Ramos (cell line): ENCODE measurements around the gene ICE2.

ENCODE experiments used
- in situ Hi-C: fragments of 300-500 bp; cut with MboI; formaldehyde crosslinking; loops from one replicate; pipeline ENCODE4 v1.14.3; 2022; ENCODE audit warnings: low sequenced_read_pairs; ENCODE audit not compliant: unreplicated experiment

The ICE2 gene

GRCh38 chr15:60392986-60393790 is 85.8 kb downstream of the ICE2 start:
- in situ Hi-C loops: no loop called here

- in situ Hi-C loops: no loop called here
Observed at GRCh38 chr15:60392601-60392985, 86.3 kb downstream of the ICE2 start.

DNA sequence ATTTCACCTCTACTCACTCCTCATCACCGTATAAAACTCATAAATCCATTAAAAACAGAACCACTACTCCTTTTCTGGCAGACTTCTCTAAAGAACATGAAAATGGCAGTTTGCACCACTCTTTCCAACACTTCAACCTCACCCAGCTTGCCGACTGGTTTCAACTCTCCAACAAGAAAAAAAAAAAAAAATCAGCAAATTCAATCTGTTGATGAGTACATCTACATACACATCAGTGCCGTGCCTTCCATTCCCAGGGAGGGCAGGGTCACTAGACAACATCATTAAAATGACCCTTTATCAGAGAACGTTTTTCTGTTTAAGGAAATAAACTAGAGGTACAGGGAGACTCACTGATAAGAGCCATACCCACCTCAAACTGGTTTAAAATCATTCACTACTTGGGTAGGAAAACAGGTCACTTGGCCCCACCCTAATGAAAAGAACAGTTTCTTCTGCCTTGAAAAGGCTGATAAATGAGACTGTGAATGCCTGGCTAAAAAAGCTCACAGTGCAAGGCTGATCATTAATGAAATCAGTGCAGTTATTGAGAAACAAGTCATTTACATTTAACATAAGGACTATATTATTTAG is 87.1 kb downstream of the ICE2 start:
- in situ Hi-C loops: no loop called here

GRCh38 chr15:60390871-60391501 is 88.0 kb downstream of the ICE2 start:
- in situ Hi-C loops: no loop called here

DNA sequence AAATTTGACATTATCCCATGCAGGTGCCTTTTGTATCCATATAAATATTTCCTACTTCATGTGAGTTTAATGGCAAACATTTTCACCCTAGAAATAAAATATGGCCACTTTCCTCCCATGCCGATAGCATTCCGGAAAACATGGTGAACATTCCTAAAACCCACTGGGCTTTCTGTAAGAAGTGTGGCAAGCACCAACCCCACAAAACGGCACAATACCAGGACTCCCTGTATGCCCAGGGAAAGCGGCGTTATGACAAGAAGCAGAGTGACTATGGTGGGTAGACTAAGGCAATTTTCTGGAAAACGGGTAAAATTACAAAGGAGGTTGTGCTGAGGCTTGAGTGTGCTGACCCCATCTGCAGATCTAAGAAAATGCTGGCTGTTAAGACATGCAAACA is 88.7 kb downstream of the ICE2 start:
- in situ Hi-C loops: no loop called here

DNA sequence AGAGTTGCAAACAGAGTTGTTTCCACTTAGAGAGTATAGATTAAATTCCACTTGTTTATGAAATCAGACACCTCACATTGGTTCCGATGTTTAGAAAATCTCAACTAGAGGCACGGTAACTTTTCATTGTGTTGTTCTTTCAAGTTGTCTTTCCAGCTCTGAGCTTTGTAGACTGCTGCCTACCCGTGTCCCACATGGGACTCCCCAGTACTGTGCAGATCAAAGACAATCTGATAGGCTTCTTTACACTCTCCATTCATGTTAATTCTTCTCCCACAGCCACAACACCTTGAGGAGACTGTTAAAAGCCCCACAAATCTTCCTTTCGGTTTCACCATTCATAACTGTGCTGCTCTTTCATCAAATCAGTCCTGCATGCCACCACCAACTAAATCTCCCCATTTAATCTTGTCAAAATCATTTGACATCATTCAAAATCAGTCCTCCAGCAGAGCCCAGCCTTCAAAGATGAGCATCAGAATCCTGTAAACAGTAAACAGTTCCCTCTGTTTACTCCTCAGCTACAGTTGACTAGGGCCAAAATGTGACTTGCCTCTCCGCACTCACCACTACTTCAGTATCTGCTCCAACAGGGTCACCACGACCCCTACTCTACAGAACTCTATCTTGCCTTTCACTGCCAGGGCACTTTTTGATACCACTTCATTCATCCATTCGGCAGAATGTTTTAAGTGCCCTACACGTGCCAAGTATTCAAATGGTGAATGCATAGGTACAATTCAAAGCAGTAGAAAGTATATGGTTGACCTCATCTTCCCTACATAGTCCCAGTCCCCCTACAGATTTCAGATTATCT is 89.5 kb downstream of the ICE2 start:
- in situ Hi-C loops: no loop called here

- in situ Hi-C loops: no loop called here
Observed at GRCh38 chr15:60387321-60387720, 91.6 kb downstream of the ICE2 start.

DNA sequence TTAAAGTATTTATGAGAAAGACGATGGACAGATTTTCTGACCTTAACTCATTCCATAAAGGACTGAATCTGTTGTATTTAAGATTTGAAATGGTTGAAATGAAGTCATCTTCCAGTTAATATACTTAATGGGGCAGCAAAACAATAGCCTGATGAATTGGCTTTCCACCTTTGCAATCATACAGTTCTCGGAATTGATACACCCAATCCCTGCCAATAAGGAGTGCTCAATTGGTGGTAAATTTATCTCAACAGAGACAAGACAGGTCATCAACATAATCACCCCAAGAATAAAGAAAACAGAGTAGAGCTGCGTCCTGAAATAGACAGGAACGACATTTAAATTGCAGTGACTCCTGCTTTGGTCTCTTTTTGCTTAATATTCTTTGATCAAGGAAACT is 92.3 kb downstream of the ICE2 start:
- in situ Hi-C loops: no loop called here

DNA sequence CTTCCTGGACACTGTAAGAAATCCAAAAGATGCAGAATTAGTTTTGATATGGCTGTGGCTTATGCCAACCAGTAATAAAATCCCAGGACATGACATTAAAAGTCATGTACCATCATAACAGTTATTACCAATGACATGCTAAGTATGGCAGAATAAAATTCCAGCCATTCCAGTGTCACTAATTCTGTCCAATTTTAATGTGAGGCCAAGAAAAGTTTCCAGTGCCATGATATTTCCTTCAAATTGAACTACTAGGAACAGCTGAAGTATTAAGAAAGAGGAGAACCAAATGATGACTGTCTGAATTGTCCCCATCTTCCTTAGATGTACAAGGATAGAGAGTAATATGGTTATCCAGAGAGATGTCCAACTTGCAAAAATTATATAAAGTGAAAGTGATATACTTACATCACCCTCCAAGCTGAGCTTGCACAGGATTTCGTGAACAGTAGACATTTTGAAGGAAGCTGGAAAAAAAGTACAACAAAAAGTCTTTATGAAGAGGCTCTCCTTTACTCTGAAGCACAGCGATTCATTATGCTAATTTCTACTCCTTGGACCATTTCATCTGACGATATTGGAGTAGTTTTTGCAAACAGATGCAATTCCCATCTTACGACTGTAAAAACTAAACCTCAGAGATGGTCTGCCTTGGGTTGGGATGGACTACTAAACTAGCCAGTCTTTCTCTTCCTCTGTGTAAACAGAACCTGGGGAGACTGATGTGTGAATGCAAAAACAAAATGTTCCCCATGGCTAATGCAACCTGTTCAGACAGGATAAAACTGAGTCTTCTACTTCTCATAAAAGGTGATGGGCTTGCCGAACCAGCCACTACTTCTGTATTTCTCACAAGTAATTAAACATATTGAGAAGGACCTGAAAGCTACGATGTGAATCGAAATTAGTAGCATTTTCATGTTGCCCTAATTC is 93.1 kb downstream of the ICE2 start:
- in situ Hi-C loops: no loop called here

- in situ Hi-C loops: no loop called here
Observed at GRCh38 chr15:60384526-60385126, 94.3 kb downstream of the ICE2 start.

DNA sequence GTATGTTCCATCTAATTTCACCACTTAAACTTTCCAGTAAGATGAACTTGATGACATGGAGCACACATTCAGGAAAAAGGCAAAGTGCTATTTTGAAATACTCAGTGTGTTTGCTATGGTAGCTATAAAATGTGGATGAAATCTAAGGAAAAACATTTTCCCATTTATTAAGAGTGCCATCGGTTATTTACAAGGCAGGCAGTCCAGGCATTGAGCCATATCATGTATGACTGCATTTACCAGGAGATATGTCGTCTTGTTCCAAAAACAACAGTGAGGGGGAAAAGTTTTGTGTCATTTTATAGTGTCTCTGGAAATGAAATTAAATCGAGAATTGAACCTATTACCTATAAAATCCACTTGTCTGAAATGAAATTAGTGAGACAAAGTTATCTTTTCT is 94.9 kb downstream of the ICE2 start:
- in situ Hi-C loops: no loop called here

GRCh38 chr15:60382773-60383674 is 95.9 kb downstream of the ICE2 start:
- in situ Hi-C loops: no loop called here

DNA sequence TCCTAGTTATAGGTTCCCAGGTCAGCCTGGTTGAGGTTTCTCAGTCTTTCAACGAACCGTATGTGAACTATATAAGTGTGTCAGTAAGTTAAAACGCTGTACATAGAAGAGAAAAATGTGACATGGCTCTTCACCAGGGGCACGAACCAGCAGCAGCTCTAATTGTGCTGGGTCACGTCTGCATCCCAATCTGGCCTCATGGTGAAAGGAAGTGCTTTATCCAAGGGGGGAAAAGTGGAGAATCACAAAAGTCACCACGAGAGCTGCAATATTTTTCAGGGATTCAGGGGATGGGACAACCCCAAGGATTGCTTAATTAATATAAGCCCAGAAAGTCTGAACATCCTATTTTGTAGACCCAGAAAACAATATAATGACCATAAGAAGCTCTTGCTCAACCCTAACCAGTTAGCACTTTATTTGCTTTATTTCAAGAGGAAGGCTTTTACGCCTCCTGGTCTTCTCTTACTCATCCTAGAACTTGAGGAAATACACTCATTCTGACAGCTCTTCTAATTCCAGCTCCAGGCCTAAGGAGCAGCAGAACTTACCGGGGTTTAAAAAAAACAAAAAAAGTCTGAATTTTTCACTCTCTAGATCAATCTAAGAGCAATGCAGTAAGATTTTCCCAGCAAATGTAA is 97.7 kb downstream of the ICE2 start:
- in situ Hi-C loops: no loop called here

DNA sequence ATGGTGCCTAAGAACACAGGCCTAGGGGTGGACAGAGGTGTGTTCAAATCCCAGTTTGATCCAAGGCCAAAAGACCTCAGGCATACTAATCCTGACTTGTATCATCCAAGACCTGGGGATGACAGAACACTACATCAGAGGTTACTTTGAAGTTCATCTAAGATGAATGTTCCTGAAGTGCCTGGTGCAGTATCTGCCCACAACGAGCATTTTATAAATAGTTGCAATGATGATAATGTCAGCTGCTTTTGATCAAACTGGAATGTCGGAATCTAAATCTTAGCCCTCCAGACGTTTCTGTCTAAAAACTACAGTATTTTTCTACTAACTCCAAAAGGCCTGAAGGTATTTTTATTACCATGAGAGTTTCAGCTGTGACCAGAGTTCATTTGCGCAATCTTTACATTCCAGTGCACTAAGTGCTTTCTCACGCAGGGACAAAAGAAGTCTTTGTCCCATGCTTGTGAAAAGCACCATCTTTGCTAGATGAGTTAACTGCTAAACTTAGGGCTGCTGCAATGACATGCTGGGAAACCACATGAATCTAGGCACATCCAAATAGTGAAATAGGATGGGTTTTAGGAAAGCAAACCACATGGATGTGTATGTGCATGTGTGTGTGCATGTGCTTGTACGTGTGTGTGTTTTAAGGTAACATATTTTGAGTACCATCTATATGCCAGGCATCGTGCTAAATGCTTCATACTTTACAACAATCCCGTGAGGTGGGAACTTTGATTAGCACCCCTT is 99.2 kb downstream of the ICE2 start:
- in situ Hi-C loops: no loop called here

DNA sequence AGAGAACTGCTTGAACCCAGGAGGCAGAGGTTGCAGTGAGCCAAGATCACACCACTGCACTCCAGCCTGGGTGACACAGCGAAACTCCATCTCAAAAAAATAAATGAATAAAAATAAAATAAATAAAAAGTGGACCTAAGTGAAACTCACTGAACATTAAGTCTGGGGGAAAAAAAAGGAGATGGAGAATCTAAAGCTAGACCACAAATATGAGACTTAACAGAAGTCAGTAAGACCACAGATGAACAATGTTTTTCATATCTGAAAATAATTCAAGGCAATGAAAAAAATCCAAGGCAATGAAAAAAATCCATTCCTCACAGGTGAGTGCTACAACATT is 99.8 kb downstream of the ICE2 start:
- in situ Hi-C loops: no loop called here

DNA sequence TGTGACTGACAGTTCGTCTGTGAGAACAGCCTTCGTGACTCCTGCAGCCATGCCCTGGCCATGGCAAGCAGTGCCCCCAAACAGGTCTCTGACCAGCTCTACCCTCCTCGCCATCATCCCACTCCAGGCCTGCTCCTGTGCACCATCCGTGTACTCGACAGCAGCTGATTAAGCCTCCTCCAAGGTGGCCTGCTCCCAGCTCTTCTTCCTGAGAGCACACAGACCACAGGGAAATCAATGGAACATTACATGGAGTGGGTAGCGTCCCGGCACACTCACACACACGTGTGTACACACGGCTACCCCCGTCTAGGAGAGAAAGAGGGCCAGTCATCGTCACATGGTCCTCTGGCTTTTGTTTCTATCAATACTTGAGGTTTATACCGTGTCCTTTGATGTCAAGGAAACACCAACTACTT is 102.3 kb downstream of the ICE2 start:
- in situ Hi-C loops: no loop called here

DNA sequence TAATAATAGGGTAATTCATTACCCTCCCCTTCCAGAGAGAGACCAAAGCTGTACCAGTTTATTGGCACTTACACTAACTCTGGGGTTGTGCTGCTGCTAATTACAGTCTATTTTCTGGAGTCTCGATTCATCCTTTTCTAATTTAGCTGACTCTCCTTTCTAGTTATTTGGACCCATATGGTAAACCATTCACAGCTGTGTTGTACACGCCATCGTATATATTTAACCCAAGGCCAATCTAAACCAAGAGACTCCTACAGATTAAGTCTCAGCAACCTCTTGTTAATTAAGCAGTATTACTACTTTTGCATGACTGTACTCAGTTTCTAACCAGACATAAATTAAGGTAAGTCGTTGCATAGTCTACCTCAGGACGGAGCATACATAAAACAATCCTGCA is 103.6 kb downstream of the ICE2 start:
- in situ Hi-C loops: no loop called here
